ENCODE measurements around the gene PLEKHJ1. TPM values are rescaled to one million over a fixed set of nuclear protein-coding genes. Genes with fewer than 3 reads are reported as not detected.

Gene PLEKHJ1
- total and polyA plus RNA-seq, 4 donors = 64.4 to 76.4 (median 67.3) TPM

GRCh38 chr19:2248136-2249009 is 12.2 kb upstream of the PLEKHJ1 start:
- no peak overlapping the region for H3K9ac ChIP-seq (ENCODE audit: insufficient read depth in 1 of 2, low read length in 2 of 2)
- H3K27ac ChIP-seq (ENCODE audit: low read depth in 1 of 2, low read length in 1 of 2) = no peak overlapping the region
- TF ChIP-seq CTCF (IDR thresholded peaks at IDR 0.05; ENCODE audit: control extremely low read depth, extremely low read depth) = no peak
- H3K4me3 ChIP-seq = no peak overlapping the region
- ATAC-seq (ENCODE audit: insufficient read depth, low FRiP score) (no peak), DNase-seq (no peak)
- peaks cover 0 to 6% (median 0%) of the 10 kb centered on the region in 4 donors for H3K9me3 ChIP-seq (ENCODE audit: control insufficient read depth in 4 of 4, insufficient read depth in 3 of 4, low read length in 3 of 4)
- H3K4me1 ChIP-seq (ENCODE audit: control insufficient read depth in 5 of 5, insufficient read depth in 5 of 5, low read length in 5 of 5) = peaks cover 0 to 33% (median 0%) of the 10 kb centered on the region in 5 donors
- peaks cover 20 to 55% (median 33%) of the 10 kb centered on the region in 4 donors for H3K36me3 ChIP-seq (ENCODE audit: control insufficient read depth in 4 of 4, insufficient read depth in 4 of 4, low read length in 4 of 4)
- 89 to 91% methylated on average over 20 to 21 of the region's 21 CpGs for WGBS, 2 donors
- peaks cover 4 to 29% (median 7%) of the 10 kb centered on the region in 3 donors for H3K27me3 ChIP-seq (ENCODE audit: control insufficient read depth in 3 of 3, insufficient read depth in 3 of 3, low read length in 2 of 3)

GRCh38 chr19:2247433-2248101 is 11.4 kb upstream of the PLEKHJ1 start:
- H3K4me3 ChIP-seq = no peak overlapping the region
- no peak for ATAC-seq (ENCODE audit: insufficient read depth, low FRiP score)
- DNase-seq = no peak
- peaks cover 20 to 58% (median 37%) of the 10 kb centered on the region in 4 donors for H3K36me3 ChIP-seq (ENCODE audit: control insufficient read depth in 4 of 4, insufficient read depth in 4 of 4, low read length in 4 of 4)
- H3K27ac ChIP-seq (ENCODE audit: low read depth in 1 of 2, low read length in 1 of 2) = no peak overlapping the region
- H3K9ac ChIP-seq (ENCODE audit: insufficient read depth in 1 of 2, low read length in 2 of 2) = no peak overlapping the region
- H3K9me3 ChIP-seq (ENCODE audit: control insufficient read depth in 4 of 4, insufficient read depth in 3 of 4, low read length in 3 of 4) = peaks cover 0 to 6% (median 0%) of the 10 kb centered on the region in 4 donors
- H3K27me3 ChIP-seq (ENCODE audit: control insufficient read depth in 3 of 3, insufficient read depth in 3 of 3, low read length in 2 of 3) = peaks cover 4 to 20% (median 7%) of the 10 kb centered on the region in 3 donors
- peaks cover 0 to 31% (median 0%) of the 10 kb centered on the region in 5 donors for H3K4me1 ChIP-seq (ENCODE audit: control insufficient read depth in 5 of 5, insufficient read depth in 5 of 5, low read length in 5 of 5)
- TF ChIP-seq CTCF (IDR thresholded peaks at IDR 0.05; ENCODE audit: control extremely low read depth, extremely low read depth) = no peak
- 93 to 97% methylated on average over 26 to 28 of the region's 28 CpGs for WGBS, 2 donors

- DNase-seq = peak; percentile 70 to 80 (median 80)
- Histone ChIP-seq H3K4me1 (ENCODE audit: control insufficient read depth in 5 of 5, insufficient read depth in 5 of 5, low read length in 5 of 5) (peaks cover 0 to 27% (median 2%) of the 10 kb centered on the region in 5 donors), H3K36me3 (ENCODE audit: control insufficient read depth in 4 of 4, insufficient read depth in 4 of 4, low read length in 4 of 4) (peaks cover 20 to 60% (median 37%) of the 10 kb centered on the region in 4 donors), H3K27me3 (ENCODE audit: control insufficient read depth in 3 of 3, insufficient read depth in 3 of 3, low read length in 2 of 3) (peaks cover 2 to 14% (median 6%) of the 10 kb centered on the region in 3 donors), H3K4me3 (no peak overlapping the region), H3K27ac (ENCODE audit: low read depth in 1 of 2, low read length in 1 of 2) (no peak overlapping the region), H3K9me3 (ENCODE audit: control insufficient read depth in 4 of 4, insufficient read depth in 3 of 4, low read length in 3 of 4) (peaks cover 0 to 6% (median 0%) of the 10 kb centered on the region in 4 donors), H3K9ac (ENCODE audit: insufficient read depth in 1 of 2, low read length in 2 of 2) (no peak overlapping the region)
- ATAC-seq (ENCODE audit: insufficient read depth, low FRiP score) = no peak
- no peak for TF ChIP-seq CTCF (IDR thresholded peaks at IDR 0.05; ENCODE audit: control extremely low read depth, extremely low read depth)
- 84 to 85% methylated on average over 26 of the region's 26 CpGs for WGBS, 2 donors
Measured at GRCh38 chr19:2246801-2247361, 10.8 kb upstream of the PLEKHJ1 start.
